A549 (cell line): ENCODE data around the gene PNKP. TPM values are rescaled to one million over a fixed set of nuclear protein-coding genes. Genes with fewer than 3 reads are reported as not detected.
"Not testable (repeated sequence)": the region's sequence is repeated elsewhere in the genome, so short reads cannot be mapped to it uniquely, and the experiment has no call there.

Source experiments
- ATAC-seq, 2 experiments: fragments of 200-7000 bp in 1 of 2; fragments of >200 bp in 1 of 2; cut with Nextera tagmentation in 1 of 2; cut with Tn5 transposase in 1 of 2; 3 replicates each; pipeline versions ENCODE4 v1.8.0 to v1.9.1; 2018 to 2020; ENCODE audit warnings: mild to moderate bottlenecking in 1 of 2, moderate library complexity in 1 of 2
- CTCF ChIA-PET: fragments of 300-600 bp; sonication (Branson Sonifier 250); formaldehyde crosslinking; extraction: SDS; loops from one replicate; lab custom pipeline; 2021; ENCODE audit warnings: antibody characterized with exemption, inconsistent platforms; lab: Yijun Ruan, JAX
- POLR2A ChIA-PET: fragments of 350-600 bp; formaldehyde crosslinking; extraction: SDS; loops from one replicate; lab custom pipeline; 2021; ENCODE audit warnings: antibody characterized with exemption, inconsistent platforms; lab: Yijun Ruan, JAX
- DNase-seq, 2 experiments: peaks; one replicate each; pipeline versions ENCODE4 v3.0.0 to v3.0.0-alpha.2; 2011 to 2016; ENCODE audit warnings: low read depth in 1 of 2, low spot score in 1 of 2
- FAIRE-seq: peaks from 2 replicates; lab custom pipeline; 2011; peaks lifted over from hg19 to GRCh38; lab: Jason Lieb, UNC
- H3K27ac ChIP-seq, 2 experiments: fragments of >200 bp; sonication (Bioruptor Twin); formaldehyde crosslinking; 3 replicates each; pipeline ENCODE4 v1.5.1; 2016 to 2017
- H3K4me1 ChIP-seq: fragments of >200 bp; sonication (Bioruptor Twin); formaldehyde crosslinking; 3 replicates; pipeline ENCODE4 v1.6.1; 2016
- H3K4me2 ChIP-seq: fragments of >200 bp; sonication (Bioruptor Twin); formaldehyde crosslinking; 3 replicates; pipeline ENCODE4 v1.6.1; 2016
- H3K4me3 ChIP-seq: fragments of >200 bp; sonication (Bioruptor Twin); formaldehyde crosslinking; 3 replicates; pipeline ENCODE4 v1.5.1; 2016
- H3K9me3 ChIP-seq: fragments of >200 bp; sonication (Bioruptor Twin); formaldehyde crosslinking; 3 replicates; pipeline ENCODE4 v1.6.1; 2016
- CHD2 ChIP-seq: fragments of 150-350 bp; IDR thresholded peaks from 2 replicates; pipeline ENCODE4 v1.6.1; 2014; ENCODE audit warnings: low read length; ENCODE audit not compliant: partially characterized antibody
- EHF ChIP-seq: fragments of 250-450 bp; sonication (Bioruptor Pico); IDR thresholded peaks from 2 replicates; pipeline ENCODE4 v1.5.0; 2020; ENCODE audit warnings: mild to moderate bottlenecking
- EP300 ChIP-seq, 2 experiments: fragments of >200 bp; sonication (Bioruptor Twin); formaldehyde crosslinking; IDR thresholded peaks; 2 replicates in 1 of 2; 3 replicates in 1 of 2; pipeline ENCODE4 v1.6.1; 2016 to 2017
- ESRRA ChIP-seq: fragments of 150-350 bp; IDR thresholded peaks from 2 replicates; pipeline ENCODE4 v1.6.1; 2014; ENCODE audit warnings: mild to moderate bottlenecking, low read length, borderline replicate concordance
- FOXS1 ChIP-seq: fragments of 250-450 bp; sonication (Bioruptor Pico); IDR thresholded peaks from 2 replicates; pipeline ENCODE4 v1.5.0; 2020; ENCODE audit warnings: mild to moderate bottlenecking, moderate library complexity
- GATA3 ChIP-seq: IDR thresholded peaks from 2 replicates; pipeline ENCODE4 v1.6.1; 2012; ENCODE audit warnings: borderline replicate concordance
- HDAC2 ChIP-seq: fragments of 200-600 bp; sonication (generic); IDR thresholded peaks from 2 replicates; pipeline ENCODE4 v1.6.1; 2016
- HEYL ChIP-seq: fragments of 250-450 bp; sonication (Bioruptor Pico); IDR thresholded peaks from 2 replicates; pipeline ENCODE4 v1.8.0; 2021; ENCODE audit warnings: mild to moderate bottlenecking, moderate library complexity
- HOXB13 ChIP-seq: fragments of 250-450 bp; sonication (Bioruptor Pico); IDR thresholded peaks from 2 replicates; pipeline ENCODE4 v1.5.0; 2020; ENCODE audit warnings: low read depth, mild to moderate bottlenecking, moderate library complexity
- JUN ChIP-seq, 2 experiments: fragments of >200 bp; sonication (Bioruptor Twin); formaldehyde crosslinking; IDR thresholded peaks; 2 replicates in 1 of 2; 3 replicates in 1 of 2; pipeline ENCODE4 v1.6.1; 2016 to 2017
- KDM1A ChIP-seq: fragments of 200-600 bp; sonication (generic); IDR thresholded peaks from 2 replicates; pipeline ENCODE4 v1.6.1; 2016; ENCODE audit warnings: low read depth, mild to moderate bottlenecking
- KDM5A ChIP-seq: fragments of 200-600 bp; sonication (generic); IDR thresholded peaks from 2 replicates; pipeline ENCODE4 v1.6.1; 2016; ENCODE audit warnings: antibody characterized with exemption, mild to moderate bottlenecking
- MAZ ChIP-seq: fragments of 150-350 bp; IDR thresholded peaks from 2 replicates; pipeline ENCODE4 v1.6.1; 2014; ENCODE audit warnings: antibody characterized with exemption, low read depth, low read length, borderline replicate concordance
- NFE2L2 ChIP-seq: fragments of 150-350 bp; conservative IDR thresholded peaks from 2 replicates; pipeline ENCODE4 v1.6.1; 2014; ENCODE audit warnings: low read length
- NPAS2 ChIP-seq: fragments of 250-450 bp; sonication (Bioruptor Pico); IDR thresholded peaks from 2 replicates; pipeline ENCODE4 v1.8.0; 2022; ENCODE audit warnings: mild to moderate bottlenecking, moderate library complexity, borderline replicate concordance
- NR3C1 ChIP-seq: fragments of >200 bp; sonication (Bioruptor Twin); formaldehyde crosslinking; IDR thresholded peaks from 3 replicates; pipeline ENCODE4 v1.6.1; 2017
- PHF8 ChIP-seq: fragments of 200-600 bp; sonication (generic); IDR thresholded peaks from 2 replicates; pipeline ENCODE4 v1.6.1; 2016; ENCODE audit warnings: low read depth, mild to moderate bottlenecking, antibody characterized with exemption, moderate library complexity, borderline replicate concordance
- POLR2AphosphoS2 ChIP-seq: conservative IDR thresholded peaks from 2 replicates; pipeline ENCODE4 v1.6.1; 2012; ENCODE audit warnings: low read length, improper control_type of control experiment, inconsistent platforms
- RAD21 ChIP-seq, 2 experiments: fragments of >200 bp in 1 of 2; sonication (Bioruptor Twin) in 1 of 2; formaldehyde crosslinking in 1 of 2; IDR thresholded peaks in 1 of 2; conservative IDR thresholded peaks in 1 of 2; 2 replicates in 1 of 2; 3 replicates in 1 of 2; pipeline ENCODE4 v1.6.1; 2012 to 2018; ENCODE audit warnings: inconsistent platforms in 1 of 2
- RARB ChIP-seq: fragments of 250-450 bp; sonication (Bioruptor Pico); IDR thresholded peaks from 2 replicates; pipeline ENCODE4 v1.8.0; 2021; ENCODE audit warnings: mild to moderate bottlenecking, moderate library complexity
- RNF2 ChIP-seq: fragments of 200-600 bp; sonication (generic); IDR thresholded peaks from 2 replicates; pipeline ENCODE4 v1.6.1; 2016; ENCODE audit warnings: low read depth, mild to moderate bottlenecking, antibody characterized with exemption, moderate library complexity, borderline replicate concordance
- SREBF2 ChIP-seq: fragments of 450-650 bp; IDR thresholded peaks from 2 replicates; pipeline ENCODE4 v1.6.1; 2014; ENCODE audit warnings: mild to moderate bottlenecking, moderate library complexity
- TFCP2L1 ChIP-seq: fragments of 250-450 bp; sonication (Bioruptor Pico); IDR thresholded peaks from 2 replicates; pipeline ENCODE4 v1.5.0; 2021; ENCODE audit warnings: mild to moderate bottlenecking
- TP53 ChIP-seq: fragments of 250-450 bp; sonication (Bioruptor Pico); IDR thresholded peaks from 2 replicates; pipeline ENCODE4 v1.5.0; 2021; ENCODE audit warnings: mild to moderate bottlenecking, moderate library complexity
- ZSCAN20 ChIP-seq: fragments of 250-450 bp; sonication (Bioruptor Pico); IDR thresholded peaks from 2 replicates; pipeline ENCODE4 v1.8.0; 2022; ENCODE audit warnings: mild to moderate bottlenecking, moderate library complexity
- WGBS: methylation state at CpG from one replicate; pipeline ENCODE4 v1.1.6; 2017; ENCODE audit errors: missing lambda C conversion rate; 5-methylcytosine and 5-hydroxymethylcytosine counted together
- polyA plus RNA-seq, 4 experiments: library from polyadenylated mRNA; depleted of rRNA in 3 of 4; stranded (reverse); fragments of >200 nt; fragmentation: RNase III in 1 of 4; extraction: RNeasy Plus Mini Kit Qiagen cat#74134 plus additional on column Dnase treatment in 1 of 4; gene quantifications; 2 replicates in 3 of 4; 3 replicates in 1 of 4; pipeline ENCODE4 v1.2.3, GENCODE V29; 2011 to 2017
- TF ChIP-seq, protein P1 (sequence below): IDR thresholded peaks from 2 replicates; pipeline ENCODE4 v1.6.1; 2012; ENCODE audit warnings: low read depth, borderline replicate concordance
- TF ChIP-seq, protein P2 (sequence below): fragments of 250-450 bp; sonication (Bioruptor Pico); IDR thresholded peaks from 2 replicates; pipeline ENCODE4 v1.5.0; 2021; ENCODE audit warnings: mild to moderate bottlenecking, moderate library complexity, borderline replicate concordance
- TF ChIP-seq, protein P3 (sequence below): IDR thresholded peaks from 2 replicates; pipeline ENCODE4 v1.6.1; 2012
- TF ChIP-seq, protein P4 (sequence below): IDR thresholded peaks from 2 replicates; pipeline ENCODE4 v1.6.1; 2012

Gene PNKP
- polyA plus RNA-seq, 2 of the 4 experiments (the other 2 are of a cell fraction) = 23.3 to 71.2 TPM

GRCh38 chr19:49820125-49820524, 47.3 kb downstream of the PNKP start (continued):
- TF ChIP-seq NR3C1 = no peak
- TF ChIP-seq GATA3 = no peak
- no peak for TF ChIP-seq HEYL
- TF ChIP-seq KDM1A = no peak
- no peak for TF ChIP-seq SREBF2

DNA sequence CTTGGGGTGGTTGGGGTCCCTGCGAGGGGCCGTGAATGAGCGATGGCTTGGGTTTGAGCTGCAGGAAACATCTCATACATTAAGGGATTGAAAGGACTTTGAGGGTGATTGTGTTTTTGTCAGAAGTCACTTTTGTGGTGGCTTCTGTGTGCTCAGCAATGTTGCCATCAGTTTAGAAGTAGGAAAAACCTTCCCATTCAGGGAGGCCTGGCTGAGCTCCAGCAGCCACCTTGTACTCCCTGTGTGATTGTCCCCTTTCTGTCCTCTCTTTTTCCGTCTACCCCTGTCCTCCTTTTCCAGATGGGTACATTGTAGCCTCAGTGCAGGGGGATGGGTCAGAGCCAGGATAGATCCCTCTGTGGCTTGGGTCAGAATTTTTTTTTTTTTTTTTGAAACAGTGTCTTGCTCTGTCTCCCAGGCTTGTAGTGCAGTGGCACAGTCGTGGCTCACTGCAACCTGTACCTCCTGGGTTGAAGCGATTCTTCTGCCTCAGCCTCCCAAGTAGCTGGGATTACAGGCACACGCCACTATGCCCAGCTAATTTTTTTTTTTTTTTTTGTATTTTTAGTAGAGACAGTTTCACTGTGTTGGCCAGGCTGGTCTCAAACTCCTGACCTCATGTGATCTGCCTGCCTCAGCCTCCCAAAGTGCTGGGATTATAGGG, 47.8 kb downstream of the PNKP start:
- H3K4me3 ChIP-seq = peak overlapping the region; percentile 67
- not testable (repeated sequence) for ATAC-seq, DNase-seq, H3K9me3 ChIP-seq, FAIRE-seq
- peak overlapping the region; percentile 97 for H3K4me2 ChIP-seq
- 91% methylated on average over 7 of the region's 7 CpGs for WGBS
- ChIA-PET CTCF (interaction anchor here (0.6 to 3.4 kb wide), 7 partner anchors 13 to 147 kb away, joined by 3 to 10 read pairs (median 4); no protein-coding TSS in a partner anchor), POLR2A (interaction anchor here (0.6 to 1.1 kb wide), 2 partner anchors 14 to 110 kb away, joined by 3 read pairs; partner anchors contain the start of genes ATF5 and NUP62)
- H3K4me1 ChIP-seq = peaks cover 15% of the 10 kb centered on the region; the same call in 2 of the 3 replicates
- peak overlapping the region in 1 of 2 experiments; percentile 95; a peak in 3 of 6 replicates for H3K27ac ChIP-seq

DNA sequence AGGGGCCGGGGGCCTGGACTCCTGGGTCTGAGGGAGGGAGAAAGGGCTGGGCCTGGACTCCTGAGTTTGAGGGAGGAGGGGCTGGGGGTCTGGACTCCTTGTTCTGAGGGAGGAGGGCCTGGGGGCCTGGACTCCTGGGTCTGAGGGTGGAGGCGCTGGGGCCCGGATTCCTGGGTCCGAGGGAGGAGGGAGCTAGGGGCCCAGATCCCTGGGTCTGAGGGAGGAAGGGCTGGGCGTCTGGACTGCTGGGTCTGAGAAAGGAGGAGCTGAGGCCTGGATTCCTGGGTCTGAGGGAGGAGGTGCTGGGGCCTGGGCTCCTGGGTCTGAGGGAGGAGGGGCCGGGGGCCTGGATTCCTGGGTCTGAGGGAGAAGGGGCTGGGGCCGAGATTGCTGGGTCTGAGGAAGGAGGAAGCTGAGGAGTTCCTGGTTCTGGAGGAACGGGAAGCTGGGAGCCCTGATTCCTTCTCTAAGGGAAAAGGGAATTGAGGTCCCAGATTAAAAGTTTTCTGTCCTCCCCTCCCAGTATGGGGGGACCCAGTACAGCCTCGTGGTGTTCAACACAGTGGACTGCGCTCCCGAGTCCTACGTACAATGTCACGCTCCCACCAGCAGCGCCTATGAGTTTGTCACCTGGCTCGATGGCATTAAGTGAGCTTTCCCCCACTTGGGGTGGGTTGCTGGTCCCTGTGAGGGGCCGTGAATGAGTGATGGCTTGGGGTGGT, 48.6 kb downstream of the PNKP start:
- 49% methylated on average over 14 of the region's 16 CpGs for WGBS
- POLR2A ChIA-PET = interaction anchor here (0.6 to 1.1 kb wide), 4 partner anchors 14 to 111 kb away, joined by 3 read pairs; partner anchors contain the start of genes AKT1S1, ATF5, NUP62 and PNKP
- no peak for FAIRE-seq

GRCh38 chr19:49817964-49818648, 49.3 kb downstream of the PNKP start, which contains the start of gene MED25:
MED25 (plus strand) TSS chr19:49818289; CDS start chr19:49818342, 53 bp downstream.
- Histone ChIP-seq H3K4me1 (peaks cover 20% of the 10 kb centered on the region), H3K4me3 (peak within 1 kb of the TSS; percentile 67), H3K27ac (peak within 1 kb of the TSS; percentile 89 to 95), H3K4me2 (peak within 1 kb of the TSS; percentile 97), H3K9me3 (no peaks in the 10 kb centered on the region)
- ATAC-seq (peak; percentile 84 to 89), FAIRE-seq (no peak), DNase-seq (peak; percentile 90 to 92)
- POLR2A ChIA-PET = interaction anchor here (0.6 to 1.0 kb wide), 4 partner anchors 32 to 231 kb away, joined by 3 read pairs; partner anchors contain the start of genes AKT1S1, PNKP, PTOV1 and TBC1D17
- WGBS = under 1% methylated on average over 31 of the region's 57 CpGs
- CTCF ChIA-PET = interaction anchor here (0.6 to 0.7 kb wide), 2 partner anchors 21 to 122 kb away, joined by 3 read pairs; no protein-coding TSS in a partner anchor
- TF ChIP-seq EP300 (IDR thresholded peaks at IDR 0.05) (no peak), HOXB13 (peak; percentile 47; the same call in 1 of the 2 replicates), TP53 (peak; percentile 16; the same call in 1 of the 2 replicates), TFCP2L1 (CRISPR knock-in tag) (peak; percentile 11; the same call in 1 of the 2 replicates), CHD2 (no peak), ZSCAN20 (no peak), FOXS1 (CRISPR knock-in tag) (0 out of 2 replicates have a peak, but pooled peaks have one; percentile 29), RNF2 (no peak), KDM5A (peak; percentile 31; the same call in 1 of the 2 replicates), HDAC2 (no peak), ESRRA (no peak)
- TF ChIP-seq, protein P1, sequence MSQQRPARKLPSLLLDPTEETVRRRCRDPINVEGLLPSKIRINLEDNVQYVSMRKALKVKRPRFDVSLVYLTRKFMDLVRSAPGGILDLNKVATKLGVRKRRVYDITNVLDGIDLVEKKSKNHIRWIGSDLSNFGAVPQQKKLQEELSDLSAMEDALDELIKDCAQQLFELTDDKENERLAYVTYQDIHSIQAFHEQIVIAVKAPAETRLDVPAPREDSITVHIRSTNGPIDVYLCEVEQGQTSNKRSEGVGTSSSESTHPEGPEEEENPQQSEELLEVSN = peak; percentile 64; the same call in 1 of the 2 replicates
- TF ChIP-seq, protein P2, sequence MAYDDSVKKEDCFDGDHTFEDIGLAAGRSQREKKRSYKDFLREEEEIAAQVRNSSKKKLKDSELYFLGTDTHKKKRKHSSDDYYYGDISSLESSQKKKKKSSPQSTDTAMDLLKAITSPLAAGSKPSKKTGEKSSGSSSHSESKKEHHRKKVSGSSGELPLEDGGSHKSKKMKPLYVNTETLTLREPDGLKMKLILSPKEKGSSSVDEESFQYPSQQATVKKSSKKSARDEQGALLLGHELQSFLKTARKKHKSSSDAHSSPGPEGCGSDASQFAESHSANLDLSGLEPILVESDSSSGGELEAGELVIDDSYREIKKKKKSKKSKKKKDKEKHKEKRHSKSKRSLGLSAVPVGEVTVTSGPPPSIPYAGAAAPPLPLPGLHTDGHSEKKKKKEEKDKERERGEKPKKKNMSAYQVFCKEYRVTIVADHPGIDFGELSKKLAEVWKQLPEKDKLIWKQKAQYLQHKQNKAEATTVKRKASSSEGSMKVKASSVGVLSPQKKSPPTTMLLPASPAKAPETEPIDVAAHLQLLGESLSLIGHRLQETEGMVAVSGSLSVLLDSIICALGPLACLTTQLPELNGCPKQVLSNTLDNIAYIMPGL = no peak

More for the DNA sequence above, 48.6 kb downstream of the PNKP start:
- Histone ChIP-seq H3K4me2 (peak overlapping the region; percentile 97), H3K4me1 (peaks cover 19% of the 10 kb centered on the region), H3K27ac (peak overlapping the region; percentile 89 to 95), H3K4me3 (peak overlapping the region; percentile 67), H3K9me3 (no peaks in the 10 kb centered on the region)
- ATAC-seq = peak in 1 of 2 experiments; percentile 8; a peak in 3 of 6 replicates
- TF ChIP-seq FOXS1 (CRISPR knock-in tag) (no peak), RAD21 (conservative IDR thresholded peaks at IDR 0.05 in 1 of 2, IDR thresholded peaks at IDR 0.05 in 1 of 2) (no peak), RARB (CRISPR knock-in tag) (no peak), PHF8 (no peak), JUN (IDR thresholded peaks at IDR 0.05) (no peak), NPAS2 (CRISPR knock-in tag) (no peak), EHF (no peak), POLR2AphosphoS2 (no peak), NFE2L2 (no peak), MAZ (no peak)
- TF ChIP-seq, protein P3, sequence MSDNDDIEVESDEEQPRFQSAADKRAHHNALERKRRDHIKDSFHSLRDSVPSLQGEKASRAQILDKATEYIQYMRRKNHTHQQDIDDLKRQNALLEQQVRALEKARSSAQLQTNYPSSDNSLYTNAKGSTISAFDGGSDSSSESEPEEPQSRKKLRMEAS = no peak
- TF ChIP-seq, protein P4, sequence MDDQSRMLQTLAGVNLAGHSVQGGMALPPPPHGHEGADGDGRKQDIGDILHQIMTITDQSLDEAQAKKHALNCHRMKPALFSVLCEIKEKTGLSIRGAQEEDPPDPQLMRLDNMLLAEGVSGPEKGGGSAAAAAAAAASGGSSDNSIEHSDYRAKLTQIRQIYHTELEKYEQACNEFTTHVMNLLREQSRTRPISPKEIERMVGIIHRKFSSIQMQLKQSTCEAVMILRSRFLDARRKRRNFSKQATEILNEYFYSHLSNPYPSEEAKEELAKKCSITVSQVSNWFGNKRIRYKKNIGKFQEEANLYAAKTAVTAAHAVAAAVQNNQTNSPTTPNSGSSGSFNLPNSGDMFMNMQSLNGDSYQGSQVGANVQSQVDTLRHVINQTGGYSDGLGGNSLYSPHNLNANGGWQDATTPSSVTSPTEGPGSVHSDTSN = no peak
- no peak for DNase-seq
- CTCF ChIA-PET = interaction anchor here (0.6 to 1.9 kb wide), 6 partner anchors 13 to 147 kb away, joined by 3 to 8 read pairs (median 4); no protein-coding TSS in a partner anchor
